HG02642 (cell line): ENCODE measurements around the gene ZNF326.
"Not testable (repeated sequence)": the region's sequence is repeated elsewhere in the genome, so short reads cannot be mapped to it uniquely, and the experiment has no call there.

Experiments
- ATAC-seq: cut with Tn5 transposase; IDR thresholded peaks from one replicate; pipeline ENCODE4 v1.9.1; 2021; ENCODE audit warnings: mild to moderate bottlenecking; ENCODE audit not compliant: unreplicated experiment, poor library complexity

The ZNF326 gene

DNA sequence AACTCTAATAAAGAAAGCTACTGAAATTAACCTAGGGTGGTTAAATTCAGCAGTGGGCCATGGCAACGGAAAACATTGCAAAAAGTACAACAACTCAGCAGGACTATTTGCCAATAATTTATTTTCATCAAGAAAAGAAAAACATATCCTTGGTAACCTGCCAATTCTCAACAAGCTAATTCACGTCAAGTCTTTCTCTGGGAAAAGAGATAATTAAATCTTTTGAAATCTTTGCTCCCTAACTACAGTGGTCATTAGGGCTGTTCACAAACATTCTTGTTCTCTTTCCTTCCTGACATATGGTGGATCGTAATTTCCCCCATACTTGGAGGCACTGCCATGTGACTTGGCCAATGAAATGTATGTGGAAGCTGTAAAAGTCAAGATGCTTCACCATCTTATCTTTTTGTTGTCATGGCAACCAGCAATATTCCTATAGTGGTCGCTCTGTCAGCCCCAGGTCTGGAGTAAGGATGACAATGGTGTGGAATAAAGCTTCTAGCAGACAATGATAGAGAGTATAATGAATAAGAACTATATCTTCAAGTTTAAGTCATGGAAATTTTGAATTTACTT lies 29.6 kb upstream of the ZNF326 start:
- ATAC-seq, result no peak

DNA sequence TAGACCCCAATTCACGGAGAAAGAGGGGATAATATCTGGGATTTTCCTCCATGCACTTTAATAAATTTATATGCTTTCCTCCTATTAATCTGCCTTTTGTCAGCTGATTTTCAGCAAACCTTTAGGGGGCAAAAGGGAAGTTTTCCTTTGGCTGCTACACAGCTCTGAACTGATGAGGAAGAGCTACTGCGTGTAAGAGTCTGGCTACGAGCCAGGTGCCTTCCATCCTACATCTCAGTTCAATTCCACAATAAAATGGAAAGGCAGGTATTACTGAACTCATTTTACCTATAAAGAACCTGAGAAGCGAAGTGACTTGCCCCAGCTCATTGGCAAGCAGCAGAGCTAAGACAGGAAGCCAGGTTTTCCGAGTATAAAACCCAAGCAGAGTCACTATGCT lies 28.3 kb upstream of the ZNF326 start:
- ATAC-seq, result no peak

DNA sequence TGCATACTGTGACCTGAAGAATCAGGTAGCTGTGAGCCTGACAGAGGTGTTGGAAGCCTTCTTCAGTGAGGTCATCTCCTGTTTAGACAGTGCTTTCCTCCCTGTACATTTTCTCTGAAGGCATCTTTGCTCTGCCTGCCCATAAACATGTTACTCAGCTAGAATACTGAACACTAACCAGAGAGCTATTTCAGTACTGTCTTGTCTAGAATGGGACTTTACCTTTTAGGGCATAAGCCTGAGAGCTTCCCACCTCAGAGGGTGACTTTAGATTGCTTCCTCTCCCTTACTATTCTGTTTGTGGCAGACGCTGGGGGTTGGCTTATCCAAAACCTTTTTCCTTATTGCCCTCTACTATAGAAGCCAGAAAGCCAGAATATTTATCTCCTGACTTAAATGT lies 23.3 kb upstream of the ZNF326 start:
- ATAC-seq, result peak; percentile 65

GRCh38 chr1:89972024-89972423 lies 22.9 kb upstream of the ZNF326 start:
- ATAC-seq, result no peak

DNA sequence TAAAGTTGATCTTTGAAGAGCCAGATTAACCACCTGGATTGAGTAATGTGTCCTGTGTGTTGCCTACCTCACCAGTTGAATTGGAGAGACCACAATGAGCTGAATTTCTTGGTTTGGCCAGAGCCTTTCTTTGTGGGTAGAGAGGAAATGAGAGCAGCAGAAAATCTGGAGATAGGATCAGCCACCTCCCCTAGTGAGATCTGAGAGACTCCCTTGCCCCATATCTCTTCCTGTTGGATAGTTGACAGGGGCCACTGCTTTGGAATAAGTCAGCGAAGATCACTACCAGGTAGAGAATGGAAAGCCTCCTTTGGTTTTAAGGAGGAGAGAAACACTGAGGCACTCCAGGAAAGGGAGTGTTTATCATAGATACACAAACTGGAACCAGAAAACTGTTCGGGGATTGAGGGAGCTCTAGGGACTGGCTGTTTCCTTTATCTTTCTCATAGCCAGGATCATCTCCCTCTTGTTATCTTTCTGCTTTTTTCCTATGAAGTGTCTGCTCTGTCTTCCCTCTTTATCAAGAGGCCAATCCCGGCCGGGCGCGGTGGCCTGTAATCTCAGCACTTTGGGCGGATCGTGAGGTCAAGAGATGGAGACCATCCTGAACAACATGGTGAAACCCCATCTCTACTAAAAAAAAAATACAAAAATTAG lies 21.3 kb upstream of the ZNF326 start:
- ATAC-seq, result no peak

DNA sequence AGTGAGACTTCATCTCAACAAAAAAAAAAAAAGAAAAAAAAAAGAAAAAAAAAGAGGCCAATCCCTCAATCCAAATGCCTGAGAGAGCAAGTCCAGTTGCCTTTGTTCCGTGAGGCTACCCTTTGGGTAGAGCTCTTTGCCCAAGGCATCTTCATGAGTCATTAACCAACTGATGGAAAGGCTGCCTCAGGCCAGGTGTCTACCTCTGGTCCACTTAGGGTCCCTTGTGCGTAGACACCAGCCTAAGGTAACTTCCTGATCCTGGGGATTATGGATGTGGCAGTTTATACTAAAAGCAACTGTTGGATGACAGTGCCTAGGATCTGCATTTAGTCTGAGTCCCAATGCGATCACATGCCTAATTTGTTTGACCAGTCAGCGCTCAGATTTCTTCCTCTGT lies 20.7 kb upstream of the ZNF326 start:
- ATAC-seq, result no peak

- no peak for ATAC-seq
These were observed 20.0 kb upstream of the ZNF326 start for GRCh38 chr1:89974696-89975470.

GRCh38 chr1:89975540-89976125 lies 19.3 kb upstream of the ZNF326 start:
- ATAC-seq, result no peak

DNA sequence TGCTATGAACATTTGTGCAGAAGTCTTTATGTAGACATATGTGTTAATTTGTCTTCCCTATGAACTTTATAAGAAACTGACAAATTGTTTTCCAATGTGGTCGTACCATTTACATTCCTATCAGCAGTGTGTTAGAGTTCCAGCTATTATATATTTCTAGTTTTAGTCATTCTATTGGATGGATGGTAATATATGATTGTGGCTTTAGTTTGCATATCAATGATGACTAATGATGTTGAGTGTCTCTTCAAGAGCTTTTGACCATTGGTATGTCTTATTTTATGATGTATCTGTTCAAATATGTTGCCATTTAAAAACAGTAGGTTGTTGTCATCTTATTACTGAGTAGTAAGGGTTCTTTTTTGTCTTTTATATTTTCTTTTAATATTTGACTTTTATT lies 16.2 kb upstream of the ZNF326 start:
- no peak for ATAC-seq

GRCh38 chr1:89980605-89981004 lies 14.3 kb upstream of the ZNF326 start:
- no peak for ATAC-seq

DNA sequence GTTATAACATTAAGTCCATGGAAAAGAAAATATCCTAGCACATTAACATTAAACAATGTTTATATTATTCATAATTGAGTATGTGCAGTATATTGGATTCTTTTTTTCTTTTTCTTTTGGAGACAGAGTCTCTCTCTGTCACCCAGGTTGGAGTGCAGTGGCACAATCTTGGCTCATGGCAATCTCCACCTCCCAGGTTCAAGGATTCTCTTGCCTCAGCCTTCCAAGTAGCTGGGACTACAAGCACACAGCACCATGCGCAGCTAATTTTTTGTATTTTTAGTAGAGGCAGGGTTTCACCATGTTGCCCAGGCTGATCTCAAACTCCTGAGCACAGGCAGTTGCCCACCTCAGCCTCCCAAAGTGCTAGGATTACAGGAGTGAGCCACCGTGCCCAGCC lies 12.1 kb upstream of the ZNF326 start:
- ATAC-seq, result not testable (repeated sequence)

GRCh38 chr1:89984564-89985116 lies 10.3 kb upstream of the ZNF326 start:
- not testable (repeated sequence) for ATAC-seq

- no peak for ATAC-seq
These were observed 8.9 kb upstream of the ZNF326 start for GRCh38 chr1:89986020-89986419.

- ATAC-seq, result peak; percentile 74
These were observed 7.6 kb upstream of the ZNF326 start for GRCh38 chr1:89987159-89987819.

- no peak for ATAC-seq
These were observed 5.8 kb upstream of the ZNF326 start for GRCh38 chr1:89989099-89989498.

DNA sequence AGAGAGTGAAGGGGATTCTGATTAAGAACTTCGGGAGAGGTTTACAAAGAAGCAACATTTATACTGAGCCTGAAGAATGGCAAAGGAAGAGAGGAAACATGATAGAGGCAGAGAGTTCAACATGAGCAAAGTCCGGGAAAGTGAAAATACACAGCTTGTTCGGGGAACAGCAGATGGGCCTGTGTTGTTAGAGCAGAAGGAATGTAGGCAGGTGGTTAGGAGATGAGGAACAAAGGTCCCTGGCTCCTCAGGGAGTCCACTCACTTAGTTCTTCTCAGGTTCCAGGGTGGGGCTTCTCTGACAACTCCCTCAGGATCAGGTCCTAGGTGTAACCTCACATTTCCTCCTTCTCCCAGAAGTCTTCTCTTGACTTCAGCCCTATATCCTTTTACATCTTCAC lies 5.1 kb upstream of the ZNF326 start:
- no peak for ATAC-seq

GRCh38 chr1:89990976-89991831 lies 3.7 kb upstream of the ZNF326 start:
- ATAC-seq, result no peak

DNA sequence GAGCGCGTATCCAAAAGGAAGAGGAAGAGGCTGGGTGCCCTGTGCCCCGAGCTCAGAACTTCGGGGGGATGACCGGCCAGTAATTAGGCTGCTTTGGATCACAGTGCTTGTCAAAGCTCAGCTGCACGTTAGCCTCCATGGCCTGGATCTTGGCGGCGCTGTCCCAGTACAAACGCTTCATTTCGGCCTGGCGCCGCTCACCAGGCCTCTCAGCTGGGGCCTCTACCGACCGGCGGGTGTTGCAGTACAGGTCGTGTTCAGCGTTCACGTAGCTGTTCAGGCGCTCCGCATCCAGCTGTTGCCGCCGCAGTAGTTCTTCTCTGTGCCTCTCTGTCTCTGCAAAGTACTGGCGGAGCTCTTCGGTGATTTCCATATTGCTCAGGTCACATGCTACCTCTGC lies 1.4 kb upstream of the ZNF326 start:
- ATAC-seq, result no peak

- ATAC-seq, result no peak
These were observed 592 bp upstream of the ZNF326 start for GRCh38 chr1:89994231-89994804.
